ENCODE results near the gene FCER2.

DNA sequence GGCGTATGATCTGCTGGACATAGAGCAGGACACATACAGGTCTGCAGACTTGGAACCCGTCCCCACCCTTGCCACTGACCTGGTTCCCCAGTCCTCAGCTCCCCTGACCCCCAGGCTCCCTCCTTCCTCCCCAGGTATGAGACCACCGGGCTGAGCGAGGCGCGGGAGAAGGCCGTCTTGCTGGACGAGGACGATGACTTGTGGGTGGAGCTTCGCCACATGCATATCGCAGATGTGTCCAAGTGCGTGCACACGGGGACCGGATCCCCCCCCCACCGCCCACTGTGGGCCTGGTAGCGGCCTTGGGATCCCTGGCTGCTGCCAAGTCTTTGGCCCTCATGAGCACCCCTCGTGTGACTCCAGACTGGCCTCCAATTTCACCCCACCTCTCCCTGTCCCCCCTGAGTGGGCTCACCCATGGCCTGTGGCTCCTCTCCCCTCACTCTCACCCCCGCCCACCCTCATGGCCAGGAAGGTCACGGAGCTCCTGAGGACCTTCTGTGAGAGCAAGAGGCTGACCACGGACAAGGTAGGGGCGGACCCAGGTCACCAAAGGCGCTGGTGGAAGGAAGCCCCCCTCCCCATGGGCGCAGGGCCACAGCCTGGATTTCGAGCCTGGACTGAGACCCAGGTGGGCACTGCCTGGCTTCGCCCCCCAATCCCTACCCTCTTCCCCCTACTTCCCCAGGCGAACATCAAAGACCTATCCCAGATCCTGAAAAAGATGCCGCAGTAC, 59.5 kb downstream of the FCER2 start:
- TF ChIP-seq, protein P1, sequence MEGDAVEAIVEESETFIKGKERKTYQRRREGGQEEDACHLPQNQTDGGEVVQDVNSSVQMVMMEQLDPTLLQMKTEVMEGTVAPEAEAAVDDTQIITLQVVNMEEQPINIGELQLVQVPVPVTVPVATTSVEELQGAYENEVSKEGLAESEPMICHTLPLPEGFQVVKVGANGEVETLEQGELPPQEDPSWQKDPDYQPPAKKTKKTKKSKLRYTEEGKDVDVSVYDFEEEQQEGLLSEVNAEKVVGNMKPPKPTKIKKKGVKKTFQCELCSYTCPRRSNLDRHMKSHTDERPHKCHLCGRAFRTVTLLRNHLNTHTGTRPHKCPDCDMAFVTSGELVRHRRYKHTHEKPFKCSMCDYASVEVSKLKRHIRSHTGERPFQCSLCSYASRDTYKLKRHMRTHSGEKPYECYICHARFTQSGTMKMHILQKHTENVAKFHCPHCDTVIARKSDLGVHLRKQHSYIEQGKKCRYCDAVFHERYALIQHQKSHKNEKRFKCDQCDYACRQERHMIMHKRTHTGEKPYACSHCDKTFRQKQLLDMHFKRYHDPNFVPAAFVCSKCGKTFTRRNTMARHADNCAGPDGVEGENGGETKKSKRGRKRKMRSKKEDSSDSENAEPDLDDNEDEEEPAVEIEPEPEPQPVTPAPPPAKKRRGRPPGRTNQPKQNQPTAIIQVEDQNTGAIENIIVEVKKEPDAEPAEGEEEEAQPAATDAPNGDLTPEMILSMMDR (conservative IDR thresholded peaks at IDR 0.05; ENCODE audit: low read depth, low read length): no peak
- TF ChIP-seq EZH2 (IDR thresholded peaks at IDR 0.05; ENCODE audit: borderline replicate concordance, low read depth, low read length, poor library complexity, severe bottlenecking): no peak
